GM18517 (cell line): ENCODE measurements around the gene KPNB1.

Experiments used
- ATAC-seq: cut with Tn5 transposase; IDR thresholded peaks from one replicate; pipeline ENCODE4 v1.9.1; 2021; ENCODE audit warnings: mild to moderate bottlenecking, moderate library complexity; ENCODE audit not compliant: unreplicated experiment

KPNB1 gene

DNA sequence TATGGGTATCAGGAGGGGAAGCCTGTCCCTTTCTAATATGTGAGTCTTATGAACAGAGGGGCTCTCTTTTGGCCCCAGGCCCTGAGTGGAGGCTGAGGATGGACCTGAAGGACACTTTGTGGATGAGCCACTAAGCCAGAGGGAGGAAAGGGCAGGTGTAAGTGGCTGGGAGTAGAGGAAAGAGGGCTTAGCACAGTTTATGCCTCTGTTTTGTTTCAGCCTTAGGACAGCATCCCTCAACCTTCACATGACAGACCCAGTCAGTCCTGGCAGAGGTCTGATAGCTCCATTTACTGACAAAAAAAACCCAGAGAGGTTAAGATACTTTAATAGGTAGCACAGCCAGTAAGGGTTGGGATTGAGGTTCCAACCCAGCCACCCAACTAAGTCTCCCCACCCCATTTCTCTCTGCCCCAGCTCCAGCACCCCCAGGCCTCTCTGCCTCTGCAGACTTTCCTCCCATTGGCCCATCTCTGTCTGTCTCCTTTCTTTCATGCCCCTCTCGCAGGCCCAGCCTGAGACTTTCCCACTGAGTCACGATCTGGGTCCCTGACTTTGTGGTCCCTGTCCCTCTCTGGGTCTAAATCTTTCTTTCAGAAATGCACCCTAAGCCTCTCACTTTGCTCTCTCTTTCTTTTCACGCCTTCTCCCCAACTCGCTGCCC, 78.6 kb downstream of the KPNB1 start:
- ATAC-seq = no peak

DNA sequence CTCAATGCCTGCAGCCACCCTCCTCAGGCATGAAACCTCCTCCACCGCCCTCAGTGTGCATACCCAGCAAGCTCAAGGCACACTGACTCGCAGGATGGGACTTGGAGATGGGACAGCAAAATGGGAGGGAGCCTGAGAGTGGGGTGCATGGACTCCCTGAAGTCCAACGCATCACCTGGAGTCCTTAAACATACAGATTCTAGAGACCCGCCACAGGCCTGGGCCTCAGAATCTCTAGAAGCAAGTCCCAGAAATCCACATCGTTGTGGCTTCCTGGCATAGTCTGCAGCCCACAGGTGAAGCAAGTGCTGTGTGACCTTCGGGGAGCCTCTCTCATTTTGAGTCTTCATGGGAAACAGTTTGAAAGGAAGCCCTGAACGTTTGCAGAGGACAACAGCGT, 79.8 kb downstream of the KPNB1 start:
- no peak for ATAC-seq

DNA sequence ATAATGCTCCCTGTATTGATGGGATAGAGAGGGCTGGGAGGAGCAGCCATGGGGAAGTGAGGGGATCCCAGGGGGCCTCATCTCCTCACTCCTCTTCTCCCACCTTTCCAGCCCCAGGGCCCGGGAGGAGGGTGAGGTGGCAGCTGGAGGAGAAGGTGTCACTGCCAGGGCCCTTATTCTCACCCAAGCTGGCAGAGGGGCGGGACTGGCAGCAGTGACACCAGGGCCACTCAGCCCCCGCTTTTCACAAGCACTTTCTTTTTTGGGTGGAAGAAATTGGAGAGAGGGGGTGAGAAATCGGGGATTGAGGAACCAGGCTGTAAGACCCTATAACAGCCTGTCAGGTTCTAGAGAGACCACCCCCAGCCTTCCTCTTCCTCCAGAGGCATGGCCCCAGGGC, 81.0 kb downstream of the KPNB1 start:
- no peak for ATAC-seq

DNA sequence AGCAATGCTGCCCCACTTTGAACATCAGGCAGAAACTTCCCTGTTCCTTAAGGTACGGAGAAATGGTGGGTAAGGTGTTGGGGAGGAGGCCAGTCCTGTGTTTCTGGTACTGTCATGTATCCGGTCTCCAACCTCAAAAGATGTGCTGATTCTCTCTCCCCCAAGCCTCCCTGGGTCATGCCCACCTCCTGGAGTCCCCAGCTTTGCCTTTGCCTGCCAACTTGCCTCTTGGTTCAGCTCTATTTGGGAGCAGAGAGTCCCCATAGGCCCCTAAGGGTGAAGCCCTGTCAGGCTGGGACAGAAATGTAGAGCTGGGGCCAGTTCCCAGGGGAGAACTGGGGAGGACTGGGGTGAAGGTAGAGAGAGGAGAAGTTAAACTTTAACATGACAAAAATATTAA, 81.7 kb downstream of the KPNB1 start:
- ATAC-seq = no peak

DNA sequence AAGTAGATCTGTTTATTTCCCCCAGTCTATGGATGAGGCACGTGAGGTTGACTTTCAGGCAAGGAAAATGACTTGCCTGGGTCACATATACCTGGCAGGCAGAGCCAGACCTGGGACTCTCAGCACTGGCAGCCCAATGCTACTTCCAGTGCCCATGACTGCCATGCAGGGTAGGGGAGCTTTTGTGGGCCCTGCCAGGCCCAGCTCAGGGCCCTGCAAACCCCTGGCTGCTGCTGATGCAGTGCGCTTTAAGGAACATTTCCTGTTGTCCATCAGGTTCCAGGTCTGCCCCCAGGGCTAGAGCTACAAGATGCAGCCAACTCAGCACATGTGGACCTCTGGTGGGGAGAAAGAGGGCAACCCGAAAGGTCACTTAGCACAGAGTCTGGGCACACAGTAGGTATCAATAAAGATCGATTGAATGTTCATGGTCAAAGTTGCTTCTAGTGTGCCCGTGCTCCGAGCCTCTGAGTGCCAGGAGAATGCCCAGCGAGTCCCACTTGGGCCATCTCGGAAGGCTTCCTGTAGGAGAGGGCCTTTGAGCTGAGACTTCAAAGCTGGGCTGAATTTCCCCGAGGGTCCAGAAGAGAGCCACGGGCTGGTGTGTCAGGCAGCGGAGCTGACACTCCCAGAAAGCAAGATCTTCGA, 82.8 kb downstream of the KPNB1 start:
- ATAC-seq = no peak

DNA sequence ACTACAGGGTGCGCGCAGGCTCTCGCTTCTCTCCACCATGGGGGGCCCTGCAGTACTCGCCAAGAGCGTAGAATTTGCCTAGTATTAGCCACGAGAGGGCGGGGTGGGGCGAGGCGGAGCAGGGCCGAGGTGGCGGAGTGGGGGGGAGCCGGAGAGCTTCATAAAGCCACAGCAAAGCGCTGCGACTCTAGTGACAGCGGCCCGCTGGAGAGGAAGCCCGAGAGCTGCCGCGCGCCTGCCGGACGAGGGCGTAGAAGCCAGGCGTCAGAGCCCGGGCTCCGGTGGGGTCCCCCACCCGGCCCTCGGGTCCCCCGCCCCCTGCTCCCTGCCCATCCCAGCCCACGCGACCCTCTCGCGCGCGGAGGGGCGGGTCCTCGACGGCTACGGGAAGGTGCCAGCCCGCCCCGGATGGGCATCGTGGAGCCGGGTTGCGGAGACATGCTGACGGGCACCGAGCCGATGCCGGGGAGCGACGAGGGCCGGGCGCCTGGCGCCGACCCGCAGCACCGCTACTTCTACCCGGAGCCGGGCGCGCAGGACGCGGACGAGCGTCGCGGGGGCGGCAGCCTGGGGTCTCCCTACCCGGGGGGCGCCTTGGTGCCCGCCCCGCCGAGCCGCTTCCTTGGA, 83.4 kb downstream of the KPNB1 start, which contains the start of gene TBX21:
TBX21 (plus strand) TSS at position 190 of the 627 bp plus-strand sequence; CDS start at position 409, 219 bp downstream.
- peak; percentile 45 for ATAC-seq

DNA sequence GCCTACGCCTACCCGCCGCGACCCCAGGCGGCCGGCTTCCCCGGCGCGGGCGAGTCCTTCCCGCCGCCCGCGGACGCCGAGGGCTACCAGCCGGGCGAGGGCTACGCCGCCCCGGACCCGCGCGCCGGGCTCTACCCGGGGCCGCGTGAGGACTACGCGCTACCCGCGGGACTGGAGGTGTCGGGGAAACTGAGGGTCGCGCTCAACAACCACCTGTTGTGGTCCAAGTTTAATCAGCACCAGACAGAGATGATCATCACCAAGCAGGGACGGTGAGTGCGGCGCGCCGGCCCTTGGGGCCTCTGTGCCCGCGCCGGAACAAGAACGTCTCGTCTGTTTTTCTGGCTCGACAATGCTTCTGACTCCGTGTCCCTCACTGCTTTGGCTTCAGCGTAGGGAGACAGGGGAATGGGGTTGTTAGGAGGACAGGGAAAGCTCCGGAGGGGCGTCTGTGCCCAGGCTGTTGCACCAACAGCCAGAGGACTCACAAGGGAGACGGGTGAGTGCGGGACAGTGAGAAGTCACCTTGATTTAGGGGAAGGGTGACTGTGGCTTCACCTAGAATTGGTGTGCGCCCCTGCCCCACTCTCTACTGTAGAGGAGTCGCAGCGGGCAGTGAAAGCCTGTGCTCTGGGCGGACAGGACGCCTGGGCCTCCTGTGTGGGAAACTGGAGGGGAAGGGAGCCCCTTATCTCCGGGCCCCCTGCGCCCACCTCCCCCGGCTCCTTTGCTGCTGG, 84.1 kb downstream of the KPNB1 start:
- ATAC-seq = no peak

DNA sequence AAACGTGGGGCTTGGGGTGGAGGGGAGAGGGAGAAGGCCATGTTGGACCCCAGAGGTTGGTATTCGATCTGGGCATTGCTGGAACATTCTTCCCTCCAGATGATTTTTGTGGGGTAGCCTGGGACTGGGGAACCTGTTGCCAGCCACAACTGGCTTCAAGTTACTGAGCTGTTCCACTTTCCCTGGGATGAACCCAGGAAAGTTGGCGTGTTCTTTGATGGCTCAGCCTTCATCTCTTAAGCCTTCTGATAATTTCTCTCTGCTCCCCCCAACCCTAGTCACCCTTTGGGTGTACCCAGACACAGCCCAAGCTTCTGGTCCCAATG, 85.4 kb downstream of the KPNB1 start:
- no peak for ATAC-seq
